GM18499 (cell line): ENCODE measurements around the gene SRSF11.

Experiments
- ATAC-seq: cut with Tn5 transposase; IDR thresholded peaks from one replicate; pipeline ENCODE4 v1.9.1; 2021; ENCODE audit warnings: moderate number of reproducible peaks; ENCODE audit not compliant: insufficient read depth, unreplicated experiment

The SRSF11 gene

DNA sequence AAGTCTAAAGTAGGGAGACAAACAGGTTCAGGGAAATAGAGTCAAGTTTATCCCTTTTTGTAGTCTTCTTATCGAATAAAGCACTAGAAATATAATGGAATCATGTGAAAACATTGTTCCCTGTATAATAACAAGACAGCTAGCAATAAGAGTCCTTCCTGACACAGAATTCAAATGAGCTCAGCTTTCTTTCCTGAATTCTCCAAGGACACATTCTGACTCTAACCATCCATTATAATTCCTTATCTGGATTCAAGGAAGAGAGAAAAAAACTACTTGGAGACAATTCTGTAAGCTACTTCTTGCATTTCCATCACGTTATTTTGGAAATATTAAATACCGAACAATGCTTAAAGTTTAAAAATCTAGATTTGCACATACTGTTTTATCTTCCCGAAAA lies 74.6 kb downstream of the SRSF11 start:
- no peak for ATAC-seq

DNA sequence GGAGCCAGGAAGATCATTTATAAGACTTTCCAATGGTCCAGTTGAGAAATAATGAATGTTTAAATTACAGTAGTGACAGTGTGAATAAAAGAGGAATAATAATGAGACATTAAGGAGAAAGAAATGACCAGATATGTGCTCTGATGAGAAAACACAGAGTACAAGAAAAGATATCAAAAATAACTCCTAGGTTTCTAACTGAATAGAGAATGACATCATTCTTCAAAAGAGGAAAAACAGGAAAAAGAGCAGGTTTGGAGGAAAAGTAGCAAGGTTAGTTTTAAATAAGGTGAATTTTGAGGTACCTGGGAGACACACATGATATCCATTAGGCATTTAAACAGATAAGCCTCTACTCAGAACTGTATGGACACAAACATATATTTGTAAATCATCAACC lies 78.3 kb downstream of the SRSF11 start:
- ATAC-seq, result no peak
